ENCODE measurements around the gene ZFYVE19.
A peak's percentile ranks its signal among the peaks of the same experiment; 100 is the strongest.

The ZFYVE19 gene

DNA sequence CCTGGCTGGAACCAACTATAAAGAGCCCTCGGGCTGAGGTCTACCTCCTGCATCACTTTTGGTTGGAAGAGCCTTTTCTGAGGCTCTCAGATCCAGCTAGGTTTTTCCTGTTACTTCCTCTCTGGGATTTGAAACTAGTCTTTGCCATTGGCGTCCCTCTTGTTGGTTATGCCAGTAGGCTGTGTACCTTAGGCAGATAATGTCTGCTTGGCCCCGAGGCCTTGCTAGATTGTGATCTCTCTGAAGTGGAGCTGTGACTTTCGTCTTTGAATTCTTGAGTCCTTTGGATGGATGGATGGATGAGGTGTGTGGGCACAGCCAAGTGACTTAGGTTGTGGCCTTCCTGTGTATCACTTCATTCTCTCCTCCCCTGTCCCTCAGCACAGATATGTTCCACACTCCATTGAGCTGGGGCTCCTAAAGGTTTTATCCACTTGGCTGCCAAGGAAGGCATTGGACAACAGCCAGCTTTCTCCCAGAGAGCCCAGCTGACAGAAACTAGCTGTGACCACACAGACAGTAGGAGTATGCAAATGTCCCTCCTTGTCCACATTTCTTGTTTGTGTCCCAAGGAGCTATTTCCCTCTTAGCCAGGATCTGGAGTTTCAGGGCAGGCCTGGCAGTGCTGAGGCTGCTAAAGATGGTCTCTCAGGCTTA, 8.3 kb downstream of the ZFYVE19 start:
- DNase-seq: no peak

DNA sequence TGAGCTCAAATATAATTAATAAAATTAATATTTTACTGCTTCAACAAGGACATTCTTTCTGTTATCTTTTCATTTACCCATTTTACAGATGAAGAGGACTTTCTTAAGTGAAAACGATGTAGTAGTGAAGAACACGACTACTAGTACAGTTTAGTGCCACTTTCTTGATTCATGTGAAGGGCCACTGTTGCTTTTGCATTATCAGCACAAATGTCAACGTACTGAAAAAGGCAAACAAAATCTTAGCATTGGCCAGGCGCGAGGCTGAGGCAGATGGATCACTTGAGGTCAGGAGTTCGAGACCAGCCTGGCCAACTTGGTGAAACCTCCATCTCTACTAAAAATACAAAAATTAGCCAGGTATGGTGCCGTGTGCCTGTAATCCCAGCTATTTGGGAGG, 12.2 kb downstream of the ZFYVE19 start:
- no peak for DNase-seq

- no peak for DNase-seq
These were observed 14.3 kb downstream of the ZFYVE19 start for GRCh38 chr15:40821195-40821594.

DNA sequence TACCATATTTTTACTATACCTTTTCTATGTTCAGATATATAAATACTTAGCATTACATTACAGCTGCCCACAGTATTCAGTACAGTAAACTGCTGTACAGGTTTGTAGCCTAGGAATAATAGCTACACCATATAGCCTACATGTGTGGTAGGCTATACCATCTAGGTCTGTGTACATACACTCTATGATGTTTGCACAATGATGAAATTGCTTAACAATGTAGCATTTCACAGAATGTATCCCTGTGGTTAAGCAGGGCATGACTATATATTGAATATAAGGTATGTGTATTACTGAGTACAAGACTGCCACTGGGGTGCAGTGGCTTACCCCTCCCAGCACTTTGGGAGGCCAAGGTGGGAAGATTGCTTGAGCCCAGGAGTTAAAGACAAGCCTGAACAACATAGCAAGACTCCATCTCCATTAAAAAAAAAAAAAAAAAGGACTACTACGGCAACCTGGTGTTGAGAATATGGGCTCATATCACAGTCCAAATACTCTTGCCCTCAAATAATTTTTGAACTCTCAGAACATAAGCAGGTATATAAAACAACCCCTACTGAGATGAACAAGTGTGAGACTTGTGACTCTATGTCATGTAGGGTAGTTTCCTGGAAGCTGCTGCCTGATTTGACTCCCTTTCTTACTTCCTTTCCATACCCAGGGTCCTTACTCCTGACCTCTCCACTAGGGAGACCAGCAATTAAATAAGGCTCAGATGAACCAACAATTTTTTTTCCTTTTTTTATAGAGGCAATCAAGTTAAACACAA, 16.9 kb downstream of the ZFYVE19 start:
- no peak for DNase-seq

DNA sequence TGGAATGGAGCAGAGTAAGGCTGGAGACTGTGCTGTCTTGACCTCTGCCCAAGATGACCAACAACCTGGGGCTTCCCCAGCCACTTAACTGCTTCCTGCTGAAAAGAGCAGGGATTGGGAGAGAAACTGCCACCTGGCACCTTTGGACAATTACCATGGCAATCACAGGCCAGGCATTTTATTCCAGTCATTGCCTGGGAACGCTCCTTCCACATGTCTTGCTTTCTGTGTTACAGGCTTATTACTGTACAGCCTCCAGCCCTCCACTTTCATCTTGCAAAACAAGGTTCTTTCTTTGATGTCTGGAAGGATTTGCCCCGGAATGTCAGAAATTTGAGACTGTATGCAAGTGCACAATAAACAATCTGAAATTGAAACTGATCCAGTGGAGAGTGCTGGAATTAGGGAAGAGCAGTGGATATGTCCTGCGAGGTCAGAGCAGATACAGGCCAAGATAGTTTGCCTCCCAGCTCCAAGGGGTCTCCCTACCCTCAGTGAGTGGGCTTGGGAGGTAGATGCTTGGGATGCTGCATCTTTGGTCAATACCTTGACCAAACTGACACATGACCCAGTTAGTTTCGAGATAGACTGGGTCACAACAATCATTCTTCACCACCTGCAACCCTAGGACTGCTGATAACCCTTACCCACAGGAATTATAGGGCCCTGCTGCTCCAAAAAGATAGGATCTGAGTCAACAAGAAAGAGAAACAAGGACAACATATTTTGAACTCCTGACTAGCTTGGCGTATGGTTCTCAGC, 19.0 kb downstream of the ZFYVE19 start:
- DNase-seq: no peak

- no peak for DNase-seq
These were observed 19.7 kb downstream of the ZFYVE19 start for GRCh38 chr15:40826423-40827075.

GRCh38 chr15:40828447-40829036, 21.7 kb downstream of the ZFYVE19 start, which contains the start of gene PPP1R14D:
Gene PPP1R14D (minus strand): TSS chr15:40828708. CDS start chr15:40828641, 67 bp downstream.
- DNase-seq: no peak

DNA sequence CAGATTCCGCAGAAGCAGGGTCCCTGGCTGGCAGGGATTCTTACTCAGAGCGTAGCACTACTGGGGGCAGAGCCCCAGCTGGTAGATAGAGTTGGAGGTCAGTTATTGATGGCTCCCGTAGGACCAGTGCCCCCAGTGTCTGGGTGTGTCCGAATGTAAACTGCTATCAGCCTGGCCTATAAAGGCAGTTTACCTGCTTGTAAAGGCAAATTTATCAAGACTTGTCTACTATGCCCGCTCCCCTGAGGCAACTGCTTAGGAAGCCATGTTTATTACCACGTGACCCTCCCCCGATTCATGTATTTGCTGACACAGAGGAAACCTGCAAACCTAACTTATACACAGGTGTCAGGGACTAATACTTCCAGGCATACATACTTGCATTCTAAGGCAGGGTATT, 22.2 kb downstream of the ZFYVE19 start:
- no peak for DNase-seq

DNA sequence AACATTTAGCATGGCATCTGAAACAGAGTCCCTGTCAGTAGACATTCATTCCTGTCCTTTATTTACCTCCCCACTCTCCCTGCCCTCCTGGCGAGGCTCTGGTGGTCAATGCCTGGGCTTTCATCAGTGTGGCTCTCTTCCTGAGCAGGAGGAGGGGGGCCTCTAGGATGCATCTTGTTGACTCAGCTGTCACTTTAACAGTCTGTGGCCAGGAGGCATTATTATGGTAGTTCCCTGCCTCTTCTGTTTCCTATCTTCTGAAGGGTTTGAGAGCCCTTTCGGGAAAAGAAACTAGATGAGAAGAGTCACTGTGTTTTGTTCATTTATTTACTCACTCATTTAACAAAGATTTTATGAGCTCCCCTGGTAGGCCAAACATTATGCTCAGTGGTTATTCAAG, 24.0 kb downstream of the ZFYVE19 start:
- DNase-seq: no peak

- DNase-seq: no peak
These were observed 25.0 kb downstream of the ZFYVE19 start for GRCh38 chr15:40831861-40832260.

GRCh38 chr15:40832903-40833302, 26.0 kb downstream of the ZFYVE19 start:
- DNase-seq: no peak

DNA sequence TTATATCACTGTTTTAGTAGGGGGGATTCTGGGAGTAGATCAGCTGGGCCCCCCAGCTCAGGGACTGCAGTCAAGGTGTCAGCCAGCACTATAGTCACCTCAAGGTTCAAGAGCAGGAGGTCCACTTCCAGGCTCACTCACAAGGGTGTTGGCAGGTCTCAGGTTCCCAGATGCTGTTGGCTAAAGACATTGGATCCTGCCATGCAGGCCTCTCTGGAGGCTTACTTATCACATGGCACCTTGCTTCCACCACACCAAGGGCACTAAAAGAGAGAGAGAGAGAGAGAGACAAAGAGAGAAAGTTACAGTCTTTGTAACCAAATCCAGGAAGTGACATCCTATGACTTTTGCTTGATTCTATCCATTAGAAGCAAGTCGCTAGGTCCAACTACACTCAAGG, 29.1 kb downstream of the ZFYVE19 start:
- no peak for DNase-seq

- DNase-seq: no peak
These were observed 31.9 kb downstream of the ZFYVE19 start for GRCh38 chr15:40838756-40839155.

DNA sequence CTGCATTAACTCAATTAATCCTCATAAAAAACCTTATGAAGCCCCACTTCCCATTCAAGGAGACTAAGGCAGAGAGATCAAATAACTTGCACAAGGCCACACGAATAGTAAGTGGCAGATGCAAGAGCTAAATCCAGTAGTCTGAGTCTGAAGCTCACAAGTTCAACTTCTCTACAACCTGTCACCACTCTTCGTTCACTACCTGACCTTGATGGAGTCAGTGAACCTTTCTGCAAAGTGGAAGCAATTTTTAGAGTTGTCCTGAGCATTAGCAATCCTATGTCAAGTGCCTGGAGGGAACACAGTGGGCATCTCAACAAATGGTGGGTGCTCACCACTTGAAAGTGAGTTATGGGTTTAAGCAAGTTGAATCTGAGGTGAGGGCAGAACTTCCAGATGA, 34.9 kb downstream of the ZFYVE19 start:
- DNase-seq: no peak

- no peak for DNase-seq
These were observed 36.5 kb downstream of the ZFYVE19 start for GRCh38 chr15:40843261-40843884.

DNA sequence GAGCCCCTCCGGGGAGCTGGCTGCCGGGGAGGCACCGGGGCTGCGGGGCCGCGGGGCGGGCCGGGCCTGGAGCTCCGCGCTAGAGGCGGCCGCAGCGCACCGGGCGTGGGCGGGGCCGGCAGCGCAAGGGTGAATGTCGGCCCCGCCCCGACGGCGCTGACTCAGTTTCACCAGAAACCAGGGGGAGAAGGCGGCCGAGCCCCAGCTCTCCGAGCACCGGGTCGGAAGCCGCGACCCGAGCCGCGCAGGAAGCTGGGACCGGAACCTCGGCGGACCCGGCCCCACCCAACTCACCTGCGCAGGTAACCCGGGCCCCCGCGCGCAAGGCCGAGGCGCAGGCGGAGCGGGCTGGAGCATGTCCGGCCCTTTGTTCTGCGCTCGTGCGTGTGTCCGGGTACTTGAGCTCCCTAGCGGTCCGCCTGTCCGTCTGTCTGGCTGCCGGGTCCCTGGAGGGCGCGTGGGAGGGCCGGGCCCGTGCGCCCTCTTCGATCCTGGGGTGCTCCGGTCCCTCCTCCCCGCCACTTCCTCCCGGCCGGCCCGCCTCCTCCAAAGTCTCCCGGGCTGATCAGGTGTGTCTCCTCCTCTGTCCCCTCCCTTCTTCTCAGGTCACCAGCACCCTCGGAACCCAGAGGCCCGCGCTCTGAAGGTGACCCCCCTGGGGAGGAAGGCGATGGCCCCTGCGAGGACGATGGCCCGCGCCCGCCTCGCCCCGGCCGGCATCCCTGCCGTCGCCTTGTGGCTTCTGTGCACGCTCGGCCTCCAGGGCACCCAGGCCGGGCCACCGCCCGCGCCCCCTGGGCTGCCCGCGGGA, 37.2 kb downstream of the ZFYVE19 start, which contains the start of gene SPINT1:
Gene SPINT1 (plus strand): TSS at position 164 of the 811 bp plus-strand sequence. CDS start 507 bp downstream, at position 671.
- DNase-seq: peak; percentile 80 to 85

- peak in 1 of 2 experiments; percentile 29 for DNase-seq
These were observed 37.8 kb downstream of the ZFYVE19 start for GRCh38 chr15:40844696-40845030.

DNA sequence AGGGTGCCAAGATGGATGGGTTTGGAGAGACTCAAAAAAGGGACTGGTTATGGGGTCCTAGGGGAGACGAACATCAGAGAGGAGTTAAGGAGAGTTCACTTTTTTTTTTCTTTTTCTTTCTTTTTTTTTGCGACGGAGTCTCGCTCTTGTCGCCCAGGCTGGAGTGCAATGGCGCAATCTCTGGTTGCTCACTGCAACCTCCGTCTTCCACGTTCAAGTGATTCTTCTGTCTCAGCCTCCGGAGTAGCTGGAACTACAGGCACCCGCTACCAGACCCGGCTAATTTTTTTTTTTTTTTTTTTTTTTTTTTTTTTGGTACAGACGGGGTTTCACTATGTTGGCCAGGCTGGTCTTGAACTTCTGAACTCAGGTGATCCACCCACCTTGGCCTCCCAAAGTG, 38.1 kb downstream of the ZFYVE19 start:
- DNase-seq: no peak

GRCh38 chr15:40845511-40846284, 38.8 kb downstream of the ZFYVE19 start:
- no peak for DNase-seq

- no peak for DNase-seq
These were observed 39.9 kb downstream of the ZFYVE19 start for GRCh38 chr15:40846841-40847222.

Data from stimulated activated CD4-positive, alpha-beta T cell treated with anti-CD3 and anti-CD28 coated beads, Interleukin-4, amount 100 ng/mL, for 4 hours (primary cell).